ENCODE data around the gene SPAG6. TPM values are rescaled to one million over a fixed set of nuclear protein-coding genes. Genes with fewer than 3 reads are reported as not detected.
A peak's percentile ranks its signal among the peaks of the same experiment; 100 is the strongest.

SPAG6 gene
- total RNA-seq, 1 experiment from 2014 or later: 0.74 TPM

GRCh38 chr10:22338931-22339330 is 6.4 kb upstream of the SPAG6 start (continued):
- TF ChIP-seq ARID4B (CRISPR knock-in tag; IDR thresholded peaks at IDR 0.05; ENCODE audit: borderline replicate concordance): no peak

GRCh38 chr10:22339761-22340328 is 5.5 kb upstream of the SPAG6 start:
- Mint-ChIP-seq H3K4me1 (peaks cover 14% of the 10 kb centered on the region), H3K27me3 (ENCODE audit: low read depth) (peaks cover 96% of the 10 kb centered on the region), H3K27ac (no peak overlapping the region), H3K4me3 (peak overlapping the region; percentile 71), H3K9me3 (no peaks in the 10 kb centered on the region), H3K36me3 (no peaks in the 10 kb centered on the region)
- no peak for ATAC-seq
- no peak for DNase-seq (ENCODE audit: low spot score)
- ChIA-PET POLR2A (interaction anchor here (1.0 kb wide), 2 partner anchors 28 to 97 kb away, joined by 3 to 4 read pairs; no protein-coding TSS in a partner anchor), CTCF (interaction anchor here (0.6 to 1.0 kb wide), 3 partner anchors 21 to 336 kb away, joined by 3 to 6 read pairs (median 4); partner anchors contain the start of gene DNAJC1)
- TF ChIP-seq TP53 (CRISPR knock-in tag; IDR thresholded peaks at IDR 0.05) (no peak), HMGA2 (CRISPR knock-in tag; IDR thresholded peaks at IDR 0.05) (no peak), ZNF263 (CRISPR knock-in tag; IDR thresholded peaks at IDR 0.05; ENCODE audit: low read depth) (no peak), ESRRA (CRISPR knock-in tag; IDR thresholded peaks at IDR 0.05; ENCODE audit: borderline replicate concordance) (no peak), GABPB1 (CRISPR knock-in tag; IDR thresholded peaks at IDR 0.05) (no peak), IRF2 (CRISPR knock-in tag; IDR thresholded peaks at IDR 0.05; ENCODE audit: borderline replicate concordance, low read depth) (no peak), MXD4 (CRISPR knock-in tag; IDR thresholded peaks at IDR 0.05; ENCODE audit: borderline replicate concordance) (no peak), ZBTB21 (CRISPR knock-in tag; IDR thresholded peaks at IDR 0.05; ENCODE audit: borderline replicate concordance) (no peak), CBFB (CRISPR knock-in tag; IDR thresholded peaks at IDR 0.05; ENCODE audit: low read depth) (no peak), SMAD4 (CRISPR knock-in tag; IDR thresholded peaks at IDR 0.05) (no peak), NFE2L1 (CRISPR knock-in tag; IDR thresholded peaks at IDR 0.05) (no peak), EMX1 (CRISPR knock-in tag; IDR thresholded peaks at IDR 0.05) (no peak), FOXJ3 (CRISPR knock-in tag; IDR thresholded peaks at IDR 0.05; ENCODE audit: borderline replicate concordance) (no peak), TCF7 (CRISPR knock-in tag; IDR thresholded peaks at IDR 0.05; ENCODE audit: low read depth) (no peak)
- TF ChIP-seq, protein P1, sequence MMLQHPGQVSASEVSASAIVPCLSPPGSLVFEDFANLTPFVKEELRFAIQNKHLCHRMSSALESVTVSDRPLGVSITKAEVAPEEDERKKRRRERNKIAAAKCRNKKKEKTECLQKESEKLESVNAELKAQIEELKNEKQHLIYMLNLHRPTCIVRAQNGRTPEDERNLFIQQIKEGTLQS (CRISPR knock-in tag; conservative IDR thresholded peaks at IDR 0.05): no peak
- TF ChIP-seq, protein P2, sequence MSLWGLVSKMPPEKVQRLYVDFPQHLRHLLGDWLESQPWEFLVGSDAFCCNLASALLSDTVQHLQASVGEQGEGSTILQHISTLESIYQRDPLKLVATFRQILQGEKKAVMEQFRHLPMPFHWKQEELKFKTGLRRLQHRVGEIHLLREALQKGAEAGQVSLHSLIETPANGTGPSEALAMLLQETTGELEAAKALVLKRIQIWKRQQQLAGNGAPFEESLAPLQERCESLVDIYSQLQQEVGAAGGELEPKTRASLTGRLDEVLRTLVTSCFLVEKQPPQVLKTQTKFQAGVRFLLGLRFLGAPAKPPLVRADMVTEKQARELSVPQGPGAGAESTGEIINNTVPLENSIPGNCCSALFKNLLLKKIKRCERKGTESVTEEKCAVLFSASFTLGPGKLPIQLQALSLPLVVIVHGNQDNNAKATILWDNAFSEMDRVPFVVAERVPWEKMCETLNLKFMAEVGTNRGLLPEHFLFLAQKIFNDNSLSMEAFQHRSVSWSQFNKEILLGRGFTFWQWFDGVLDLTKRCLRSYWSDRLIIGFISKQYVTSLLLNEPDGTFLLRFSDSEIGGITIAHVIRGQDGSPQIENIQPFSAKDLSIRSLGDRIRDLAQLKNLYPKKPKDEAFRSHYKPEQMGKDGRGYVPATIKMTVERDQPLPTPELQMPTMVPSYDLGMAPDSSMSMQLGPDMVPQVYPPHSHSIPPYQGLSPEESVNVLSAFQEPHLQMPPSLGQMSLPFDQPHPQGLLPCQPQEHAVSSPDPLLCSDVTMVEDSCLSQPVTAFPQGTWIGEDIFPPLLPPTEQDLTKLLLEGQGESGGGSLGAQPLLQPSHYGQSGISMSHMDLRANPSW (CRISPR knock-in tag; conservative IDR thresholded peaks at IDR 0.05; ENCODE audit: low read depth): no peak

All from WTC11 (cell line).